Measurements from ENCODE around the gene SP140. TPM values are rescaled to one million over a fixed set of nuclear protein-coding genes. Genes with fewer than 3 reads are reported as not detected.

Gene SP140
- total and polyA plus RNA-seq, 3 experiments from 2014 or later: 34.0 to 111 (median 108) TPM

GRCh38 chr2:230324503-230324902 is 99.0 kb downstream of the SP140 start:
- Histone ChIP-seq H3K4me1 (ENCODE audit: insufficient read depth, low read length) (peaks cover 47% of the 10 kb centered on the region), H3K27me3 (ENCODE audit: insufficient read depth, low read length, poor library complexity, severe bottlenecking) (no peaks in the 10 kb centered on the region), H3K9me3 (ENCODE audit: low read length) (no peaks in the 10 kb centered on the region), H3K27ac (ENCODE audit: low read depth, low read length) (no peak overlapping the region), H3K4me3 (ENCODE audit: low read length) (no peak overlapping the region), H3K36me3 (ENCODE audit: insufficient read depth, low read length) (no peaks in the 10 kb centered on the region)
- POLR2A ChIA-PET: no interaction called here
- CTCF ChIA-PET: no interaction called here
- H3K27me3 Mint-ChIP-seq: no peaks in the 10 kb centered on the region
- no peaks in the 10 kb centered on the region for H3K9me3 Mint-ChIP-seq
- DNase-seq: no peak
- peaks cover 58 to 87% (median 74%) of the 10 kb centered on the region in 3 donors for H3K4me1 Mint-ChIP-seq
- peak overlapping the region in 2 of 7 donors; percentile 59 to 67 for H3K4me3 Mint-ChIP-seq
- no peak overlapping the region for H3K27ac Mint-ChIP-seq
- peaks cover 0 to 17% (median 5%) of the 10 kb centered on the region in 3 donors for H3K36me3 Mint-ChIP-seq

GRCh38 chr2:230325316-230326243 is 100.0 kb downstream of the SP140 start:
- CTCF ChIA-PET: no interaction called here
- DNase-seq: no peak
- no peak overlapping the region for H3K4me3 ChIP-seq (ENCODE audit: low read length)

DNA sequence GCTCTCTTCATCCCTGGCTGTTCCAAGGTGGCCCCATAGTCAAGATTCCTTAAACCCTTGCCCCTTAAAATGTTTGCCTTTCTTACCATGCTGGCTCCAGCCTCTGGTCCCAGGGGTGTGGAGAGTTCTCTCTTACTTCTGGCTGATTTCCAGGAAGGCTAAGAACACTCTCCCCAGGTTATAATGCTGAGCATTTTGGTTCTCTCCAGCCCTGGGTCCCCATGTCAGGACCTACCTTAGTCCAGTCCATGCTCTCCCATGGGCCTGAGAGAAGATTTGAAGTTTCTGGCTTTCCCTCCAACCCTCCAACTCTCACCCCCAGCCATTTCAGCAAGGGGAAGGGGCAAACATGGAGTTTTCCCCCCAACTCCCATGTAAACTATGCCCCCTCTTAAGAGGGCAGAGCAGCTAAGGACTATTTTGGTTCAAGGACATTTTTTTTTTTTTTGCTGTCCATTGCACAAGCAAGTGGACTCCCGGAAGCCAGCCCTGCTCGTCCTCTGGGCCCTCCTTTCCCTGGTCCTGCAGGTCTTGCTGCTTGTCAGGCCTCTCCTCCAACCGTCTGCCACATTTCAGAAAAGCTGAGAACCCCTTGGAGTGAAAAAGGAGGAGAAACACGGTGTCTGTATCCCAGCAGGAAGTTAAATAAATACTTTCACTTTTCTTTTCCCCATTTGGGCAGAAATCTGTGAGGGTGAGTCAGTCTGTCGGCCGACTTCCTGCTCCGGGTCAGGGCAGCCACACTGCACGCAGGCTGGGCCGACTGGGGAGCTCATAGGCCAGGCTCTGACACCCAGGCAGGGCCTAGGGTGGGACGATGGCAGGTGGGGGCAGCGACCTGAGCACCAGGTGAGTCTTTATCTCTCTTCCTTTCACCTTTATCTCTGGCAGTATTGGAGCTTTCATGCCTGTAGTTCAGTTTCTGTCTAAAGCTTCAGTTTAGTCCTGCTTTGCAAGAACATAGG is 101.2 kb downstream of the SP140 start, which contains the start of gene SP140L:
Gene SP140L (plus strand): TSS at position 741 of the 965 bp plus-strand sequence. CDS start 77 bp downstream, at position 818.
- ChIA-PET POLR2A (interaction anchor here (0.7 to 2.4 kb wide), 8 partner anchors 8 to 276 kb away, joined by 3 to 18 read pairs (median 4); partner anchors contain the start of gene SP100), CTCF (interaction anchor here (0.6 to 2.8 kb wide), 4 partner anchors 9 to 386 kb away, joined by 3 to 14 read pairs (median 4); partner anchors contain the start of gene CAB39)
- H3K27me3 Mint-ChIP-seq: no peaks in the 10 kb centered on the region
- H3K9me3 Mint-ChIP-seq: no peaks in the 10 kb centered on the region
- DNase-seq: peak; percentile 71 to 90 (median 77)
- no peaks in the 10 kb centered on the region for H3K27me3 ChIP-seq (ENCODE audit: insufficient read depth, low read length, poor library complexity, severe bottlenecking)
- peak within 1 kb of the TSS; percentile 83 for H3K27ac ChIP-seq (ENCODE audit: low read depth, low read length)
- H3K4me1 ChIP-seq (ENCODE audit: insufficient read depth, low read length): peaks cover 44% of the 10 kb centered on the region
- peak within 1 kb of the TSS; percentile 87 to 98 (median 95) for H3K4me3 Mint-ChIP-seq
- no peaks in the 10 kb centered on the region for H3K9me3 ChIP-seq (ENCODE audit: low read length)
- peak within 1 kb of the TSS; percentile 92 to 100 (median 98) for H3K27ac Mint-ChIP-seq
- H3K36me3 ChIP-seq (ENCODE audit: insufficient read depth, low read length): no peaks in the 10 kb centered on the region
- peak within 1 kb of the TSS; percentile 92 for H3K4me3 ChIP-seq (ENCODE audit: low read length)
- H3K36me3 Mint-ChIP-seq: peaks cover 10 to 33% (median 20%) of the 10 kb centered on the region in 3 donors
- peaks cover 60 to 87% (median 75%) of the 10 kb centered on the region in 3 donors for H3K4me1 Mint-ChIP-seq

More at GRCh38 chr2:230325316-230326243, 100.0 kb downstream of the SP140 start:
- H3K36me3 Mint-ChIP-seq: peaks cover 6 to 26% (median 16%) of the 10 kb centered on the region in 3 donors
- Histone ChIP-seq H3K27ac (ENCODE audit: low read depth, low read length) (no peak overlapping the region), H3K27me3 (ENCODE audit: insufficient read depth, low read length, poor library complexity, severe bottlenecking) (no peaks in the 10 kb centered on the region), H3K9me3 (ENCODE audit: low read length) (no peaks in the 10 kb centered on the region), H3K36me3 (ENCODE audit: insufficient read depth, low read length) (no peaks in the 10 kb centered on the region), H3K4me1 (ENCODE audit: insufficient read depth, low read length) (peaks cover 52% of the 10 kb centered on the region)
- H3K9me3 Mint-ChIP-seq: no peaks in the 10 kb centered on the region
- H3K27ac Mint-ChIP-seq: peak overlapping the region; percentile 47 to 98 (median 69)
- POLR2A ChIA-PET: no interaction called here
- peak overlapping the region; percentile 77 to 96 (median 91) for H3K4me3 Mint-ChIP-seq
- no peaks in the 10 kb centered on the region for H3K27me3 Mint-ChIP-seq
- peaks cover 62 to 87% (median 74%) of the 10 kb centered on the region in 3 donors for H3K4me1 Mint-ChIP-seq

DNA sequence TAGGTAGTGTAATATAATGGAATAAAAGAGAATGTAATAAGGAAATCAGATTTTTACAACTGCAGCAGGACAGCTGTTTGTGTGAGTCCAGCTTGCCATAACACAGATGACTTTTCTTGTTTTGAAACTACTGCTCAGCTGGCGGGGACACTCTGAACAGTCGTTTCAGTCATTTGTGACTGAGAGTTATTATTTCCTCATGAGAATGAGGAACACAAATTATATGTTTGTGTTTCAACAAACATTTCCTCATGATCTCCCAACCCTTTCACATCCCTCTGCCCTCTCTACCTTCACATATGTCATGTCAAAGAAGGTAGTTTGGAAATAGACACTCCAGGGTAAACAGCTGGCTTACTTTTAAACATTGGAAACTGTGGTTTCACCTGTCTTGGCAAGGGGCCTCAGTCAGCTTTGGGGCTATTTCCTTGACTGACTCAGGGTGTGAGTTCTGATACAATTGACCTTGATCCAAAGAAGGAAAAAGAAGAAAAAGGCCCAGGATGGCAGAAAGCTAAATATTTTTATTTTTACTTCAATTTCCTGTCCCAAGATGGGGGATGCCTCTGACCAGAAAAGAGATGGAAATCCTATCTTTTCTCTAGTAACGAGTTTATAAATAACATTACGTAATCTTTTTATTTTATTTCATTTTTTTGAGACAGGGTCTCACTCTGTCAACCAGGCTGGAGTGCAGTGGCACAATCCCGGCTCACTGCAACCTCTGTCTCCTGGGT is 102.0 kb downstream of the SP140 start:
- H3K36me3 ChIP-seq (ENCODE audit: insufficient read depth, low read length): no peaks in the 10 kb centered on the region
- POLR2A ChIA-PET: interaction anchor here (0.7 to 2.4 kb wide), 7 partner anchors 9 to 103 kb away, joined by 3 to 18 read pairs (median 4); partner anchors contain the start of gene SP100
- CTCF ChIA-PET: interaction anchor here (0.6 to 2.8 kb wide), 2 partner anchors 9 to 376 kb away, joined by 3 to 14 read pairs; no protein-coding TSS in a partner anchor
- peaks cover 14 to 41% (median 25%) of the 10 kb centered on the region in 3 donors for H3K36me3 Mint-ChIP-seq
- no peak for DNase-seq
- peak overlapping the region; percentile 87 to 98 (median 95) for H3K4me3 Mint-ChIP-seq
- H3K27ac ChIP-seq (ENCODE audit: low read depth, low read length): peak overlapping the region; percentile 83
- peaks cover 43% of the 10 kb centered on the region for H3K4me1 ChIP-seq (ENCODE audit: insufficient read depth, low read length)
- peak overlapping the region; percentile 92 to 100 (median 98) for H3K27ac Mint-ChIP-seq
- no peaks in the 10 kb centered on the region for H3K27me3 Mint-ChIP-seq
- H3K9me3 Mint-ChIP-seq: no peaks in the 10 kb centered on the region
- H3K27me3 ChIP-seq (ENCODE audit: insufficient read depth, low read length, poor library complexity, severe bottlenecking): no peaks in the 10 kb centered on the region
- no peaks in the 10 kb centered on the region for H3K9me3 ChIP-seq (ENCODE audit: low read length)
- peak overlapping the region; percentile 92 for H3K4me3 ChIP-seq (ENCODE audit: low read length)
- H3K4me1 Mint-ChIP-seq: peaks cover 62 to 87% (median 75%) of the 10 kb centered on the region in 3 donors

DNA sequence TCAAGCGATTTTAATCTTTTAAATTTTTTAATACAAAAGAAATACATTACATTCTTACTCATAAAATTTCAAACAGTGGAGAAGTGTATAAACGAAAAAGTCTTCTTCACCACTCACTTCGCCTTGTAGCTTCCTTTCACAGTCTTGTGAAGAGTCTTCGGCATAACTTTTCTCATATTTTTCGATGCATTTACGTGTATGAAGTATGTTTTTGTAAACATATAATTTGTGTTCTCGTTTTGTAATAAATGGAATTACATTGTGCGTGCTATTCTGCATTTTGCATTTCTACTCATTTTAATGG is 102.6 kb downstream of the SP140 start:
- H3K27me3 Mint-ChIP-seq: no peaks in the 10 kb centered on the region
- H3K36me3 ChIP-seq (ENCODE audit: insufficient read depth, low read length): no peaks in the 10 kb centered on the region
- peaks cover 16 to 44% (median 27%) of the 10 kb centered on the region in 3 donors for H3K36me3 Mint-ChIP-seq
- peak overlapping the region; percentile 74 to 98 (median 95) for H3K4me3 Mint-ChIP-seq
- H3K4me1 ChIP-seq (ENCODE audit: insufficient read depth, low read length): peaks cover 44% of the 10 kb centered on the region
- no peak for DNase-seq
- CTCF ChIA-PET: interaction anchor here (2.8 kb wide), 1 partner anchor 10 kb away, joined by 14 read pairs; no protein-coding TSS in a partner anchor
- peaks cover 63 to 87% (median 77%) of the 10 kb centered on the region in 3 donors for H3K4me1 Mint-ChIP-seq
- peak overlapping the region; percentile 42 to 99 (median 90) for H3K27ac Mint-ChIP-seq
- POLR2A ChIA-PET: interaction anchor here (1.1 to 2.4 kb wide), 4 partner anchors 8 to 103 kb away, joined by 3 to 18 read pairs (median 4); no protein-coding TSS in a partner anchor
- H3K27me3 ChIP-seq (ENCODE audit: insufficient read depth, low read length, poor library complexity, severe bottlenecking): no peaks in the 10 kb centered on the region
- H3K9me3 Mint-ChIP-seq: no peaks in the 10 kb centered on the region
- no peaks in the 10 kb centered on the region for H3K9me3 ChIP-seq (ENCODE audit: low read length)
- peak overlapping the region; percentile 30 for H3K27ac ChIP-seq (ENCODE audit: low read depth, low read length)
- H3K4me3 ChIP-seq (ENCODE audit: low read length): peak overlapping the region; percentile 92

GRCh38 chr2:230329946-230330605 is 104.5 kb downstream of the SP140 start:
- Histone ChIP-seq H3K27me3 (ENCODE audit: insufficient read depth, low read length, poor library complexity, severe bottlenecking) (no peaks in the 10 kb centered on the region), H3K4me3 (ENCODE audit: low read length) (peak overlapping the region; percentile 92), H3K4me1 (ENCODE audit: insufficient read depth, low read length) (peaks cover 52% of the 10 kb centered on the region), H3K27ac (ENCODE audit: low read depth, low read length) (no peak overlapping the region), H3K9me3 (ENCODE audit: low read length) (no peaks in the 10 kb centered on the region), H3K36me3 (ENCODE audit: insufficient read depth, low read length) (no peaks in the 10 kb centered on the region)
- no peak for DNase-seq
- CTCF ChIA-PET: interaction anchor here (1.6 kb wide), 1 partner anchor 82 kb away, joined by 3 read pairs; no protein-coding TSS in a partner anchor
- POLR2A ChIA-PET: interaction anchor here (1.3 kb wide), 1 partner anchor 17 kb away, joined by 3 read pairs; no protein-coding TSS in a partner anchor
- Mint-ChIP-seq H3K4me1 (peaks cover 77 to 96% (median 91%) of the 10 kb centered on the region in 3 donors), H3K9me3 (no peaks in the 10 kb centered on the region), H3K4me3 (peak overlapping the region; percentile 71 to 98 (median 90)), H3K27ac (peak overlapping the region in 7 of 8 donors; percentile 13 to 92 (median 42)), H3K27me3 (no peaks in the 10 kb centered on the region), H3K36me3 (peaks cover 26 to 58% (median 37%) of the 10 kb centered on the region in 3 donors)
